PC-3 (cell line): ENCODE results near the gene FAM216A. TPM values are rescaled to one million over a fixed set of nuclear protein-coding genes. Genes with fewer than 3 reads are reported as not detected.
A peak's percentile ranks its signal among the peaks of the same experiment; 100 is the strongest.

Experiments
- ATAC-seq: fragments of 200-7000 bp; cut with Tn5 transposase; 2 replicates; pipeline ENCODE4 v1.9.1; 2020; ENCODE audit warnings: mild to moderate bottlenecking, moderate library complexity
- BruUV-seq: library from RNA; stranded (reverse); fragments of 400-500 nt; replicated peaks from 2 replicates; lab custom pipeline; 2021; lab: Mats Ljungman, UMichigan
- CTCF ChIA-PET: fragments of 300-600 bp; sonication (Branson Sonifier 250); formaldehyde crosslinking; loops from one replicate; lab custom pipeline; 2022; ENCODE audit warnings: antibody characterized with exemption; lab: Charles Lee
- POLR2A ChIA-PET: fragments of 300-600 bp; sonication (Branson Sonifier 250); formaldehyde crosslinking; loops from one replicate; lab custom pipeline; 2022; ENCODE audit warnings: antibody characterized with exemption; ENCODE audit not compliant: unreplicated experiment; lab: Charles Lee
- DNase-seq: peaks from one replicate; pipeline ENCODE4 v3.0.0-alpha.2; 2015
- H2AFZ ChIP-seq: fragments of 300-600 bp; sonication (generic); 2 replicates; pipeline ENCODE4 v1.6.0; 2016; ENCODE audit warnings: antibody characterized with exemption, low read length
- H3F3A ChIP-seq: fragments of 300-600 bp; sonication (generic); one replicate; pipeline ENCODE4 v1.6.0; 2017; ENCODE audit warnings: antibody characterized with exemption, low read length, control low read depth, mild to moderate bottlenecking; ENCODE audit not compliant: unreplicated experiment
- H3K27ac ChIP-seq: fragments of 300-600 bp; sonication (generic); 2 replicates; pipeline ENCODE4 v1.5.1; 2016; ENCODE audit warnings: mild to moderate bottlenecking, low read length
- H3K27me3 ChIP-seq: fragments of 300-600 bp; sonication (generic); 2 replicates; pipeline ENCODE4 v1.6.1; 2016; ENCODE audit warnings: low read length, mixed read lengths
- H3K36me3 ChIP-seq: fragments of 300-600 bp; sonication (generic); 2 replicates; pipeline ENCODE4 v1.6.1; 2016; ENCODE audit warnings: low read depth, mixed run types, low read length, mixed read lengths
- H3K4me1 ChIP-seq: fragments of 300-600 bp; sonication (generic); 2 replicates; pipeline ENCODE4 v1.5.1; 2016; ENCODE audit warnings: low read length; ENCODE audit not compliant: insufficient read depth
- H3K4me2 ChIP-seq: fragments of 300-600 bp; sonication (generic); 2 replicates; pipeline ENCODE4 v1.6.0; 2016; ENCODE audit warnings: low read length
- H3K4me3 ChIP-seq: fragments of 300-600 bp; sonication (generic); 2 replicates; pipeline ENCODE4 v1.5.1; 2016; ENCODE audit warnings: mild to moderate bottlenecking, low read length, mixed read lengths
- H3K79me2 ChIP-seq: fragments of 300-600 bp; sonication (generic); 2 replicates; pipeline ENCODE4 v1.6.1; 2017; ENCODE audit warnings: low read length, mixed read lengths
- H3K9ac ChIP-seq: fragments of 300-600 bp; sonication (generic); 2 replicates; pipeline ENCODE4 v1.6.0; 2016; ENCODE audit warnings: mild to moderate bottlenecking, low read length
- H3K9me2 ChIP-seq: fragments of 300-600 bp; sonication (generic); replicated peaks from 2 replicates; pipeline ENCODE4 v1.6.1; 2016; ENCODE audit warnings: mixed run types, low read length, mixed read lengths
- H3K9me3 ChIP-seq: fragments of 300-600 bp; sonication (generic); 2 replicates; pipeline ENCODE4 v1.6.1; 2016; ENCODE audit warnings: low read length, mixed read lengths
- H4K20me1 ChIP-seq: fragments of 300-600 bp; sonication (generic); 2 replicates; pipeline ENCODE4 v1.6.1; 2016; ENCODE audit warnings: low read length, mixed read lengths
- CTCF ChIP-seq: fragments of 300-600 bp; sonication (generic); conservative IDR thresholded peaks from 2 replicates; pipeline ENCODE4 v1.5.1; 2017; ENCODE audit warnings: antibody characterized with exemption, low read depth, mild to moderate bottlenecking, low read length
- EZH2 ChIP-seq: fragments of 300-600 bp; sonication (generic); IDR thresholded peaks from one replicate; pipeline ENCODE4 v1.6.1; 2017; ENCODE audit warnings: antibody characterized with exemption, mild to moderate bottlenecking, low read length; ENCODE audit not compliant: unreplicated experiment
- EZH2phosphoT487 ChIP-seq: fragments of 300-600 bp; sonication (generic); IDR thresholded peaks from 2 replicates; pipeline ENCODE4 v1.6.1; 2018; ENCODE audit warnings: mild to moderate bottlenecking, antibody characterized with exemption, low read length, borderline replicate concordance
- intact Hi-C: fragments of 100-400 bp; cut with micrococcal nuclease; formaldehyde crosslinking; loops from 2 replicates; pipeline ENCODE4 v1.9.0; 2023
- total RNA-seq: library from RNA; depleted of rRNA; stranded (reverse); fragments of >200 nt; gene quantifications from 2 replicates; pipeline ENCODE4 v1.2.3, GENCODE V29; 2014

Gene FAM216A
- total RNA-seq, 1 experiment from 2014 or later = 27.8 TPM

GRCh38 chr12:110467847-110468213, 815 bp upstream of the FAM216A start:
- no peaks in the 10 kb centered on the region for H3K27me3 ChIP-seq
- BruUV-seq = TSS peak; percentile 85
- POLR2A ChIA-PET = interaction anchor here (0.5 to 1.2 kb wide), 5 partner anchors 31 to 495 kb away, joined by 3 to 11 read pairs (median 7); partner anchors contain the start of genes RAD9B, TCTN1 and VPS29
- peaks cover 14% of the 10 kb centered on the region for H3K4me1 ChIP-seq
- CTCF ChIA-PET = interaction anchor here (0.5 to 1.6 kb wide), 5 partner anchors 18 to 149 kb away, joined by 4 to 10 read pairs (median 6); partner anchors contain the start of gene ARPC3
- no peak for DNase-seq
- H3K36me3 ChIP-seq = peaks cover 3% of the 10 kb centered on the region; the same call in 1 of the 2 replicates
- no peaks in the 10 kb centered on the region for H3K9me3 ChIP-seq
- H4K20me1 ChIP-seq = no peaks in the 10 kb centered on the region
- H3K9me2 ChIP-seq = no peaks in the 10 kb centered on the region
- TF ChIP-seq EZH2 (no peak), EZH2phosphoT487 (no peak), CTCF (no peak)
- no peak overlapping the region for H3K27ac ChIP-seq
- no peak for ATAC-seq
- peaks cover 47% of the 10 kb centered on the region for H3K79me2 ChIP-seq
- intact Hi-C loops = loop anchor here (1.0 to 10.0 kb wide), 6 partner anchors 18 to 227 kb away; partner anchors contain the start of genes ARPC3, RAD9B and VPS29
- H3K4me3 ChIP-seq = peak overlapping the region; percentile 84
- peak overlapping the region; percentile 98 for H3K4me2 ChIP-seq
- H2AFZ ChIP-seq = peak overlapping the region; percentile 93
- no peaks in the 10 kb centered on the region for H3F3A ChIP-seq
- H3K9ac ChIP-seq = peak overlapping the region; percentile 90

GRCh38 chr12:110475426-110475825, 6.8 kb downstream of the FAM216A start:
- H3K9me2 ChIP-seq = no peaks in the 10 kb centered on the region
- BruUV-seq = no TSS peak
- H3K4me3 ChIP-seq = no peak overlapping the region
- H3F3A ChIP-seq = no peaks in the 10 kb centered on the region
- POLR2A ChIA-PET = interaction anchor here (0.6 kb wide), 1 partner anchor 60 kb away, joined by 4 read pairs; no protein-coding TSS in a partner anchor
- no peak overlapping the region for H3K4me2 ChIP-seq
- no peak overlapping the region for H3K27ac ChIP-seq
- CTCF ChIA-PET = no interaction called here
- no peak for TF ChIP-seq EZH2phosphoT487
- no peak for TF ChIP-seq EZH2
- no peak for TF ChIP-seq CTCF
- H3K9me3 ChIP-seq = no peaks in the 10 kb centered on the region
- intact Hi-C loops = no loop called here
- H2AFZ ChIP-seq = no peak overlapping the region
- H4K20me1 ChIP-seq = no peaks in the 10 kb centered on the region
- ATAC-seq (no peak), DNase-seq (no peak)
- H3K79me2 ChIP-seq = peaks cover 7% of the 10 kb centered on the region
- no peaks in the 10 kb centered on the region for H3K4me1 ChIP-seq
- H3K9ac ChIP-seq = no peak overlapping the region
- no peaks in the 10 kb centered on the region for H3K27me3 ChIP-seq
- no peaks in the 10 kb centered on the region; the same call in 1 of the 2 replicates for H3K36me3 ChIP-seq
